SK-N-MC (cell line): ENCODE data around the gene UST.

ENCODE experiments used
- EZH2 ChIP-seq: fragments of 200-600 bp; sonication (generic); IDR thresholded peaks from one replicate; pipeline ENCODE4 v1.6.1; 2017; ENCODE audit warnings: antibody characterized with exemption
- POLR2AphosphoS5 ChIP-seq: IDR thresholded peaks from 2 replicates; pipeline ENCODE4 v1.6.1; 2012; ENCODE audit warnings: mild to moderate bottlenecking, low read depth, low read length, borderline replicate concordance

DNA sequence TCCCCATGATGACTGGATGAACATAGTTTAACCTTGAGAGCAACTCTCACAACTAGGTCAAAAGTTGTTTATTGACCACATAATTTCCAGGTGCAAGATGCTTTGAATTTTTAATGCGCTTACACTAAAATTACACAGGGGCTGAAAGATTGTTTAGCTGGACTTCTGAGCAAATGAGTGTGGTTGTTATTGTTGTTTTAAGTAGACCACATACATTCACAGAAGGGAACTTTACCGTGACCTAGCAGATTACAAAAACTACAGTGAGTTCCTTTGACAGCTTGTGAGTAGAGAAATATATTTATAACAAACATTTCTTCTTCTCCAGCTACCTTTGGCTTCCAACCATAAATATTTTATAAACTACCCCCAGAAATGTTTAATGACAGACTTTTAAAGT lies 178.9 kb downstream of the UST start:
- TF ChIP-seq EZH2, result no peak
- TF ChIP-seq POLR2AphosphoS5, result no peak
